ENCODE measurements around the gene ELP5.
A peak's percentile ranks its signal among the peaks of the same experiment; 100 is the strongest.

ELP5 gene, protein sequence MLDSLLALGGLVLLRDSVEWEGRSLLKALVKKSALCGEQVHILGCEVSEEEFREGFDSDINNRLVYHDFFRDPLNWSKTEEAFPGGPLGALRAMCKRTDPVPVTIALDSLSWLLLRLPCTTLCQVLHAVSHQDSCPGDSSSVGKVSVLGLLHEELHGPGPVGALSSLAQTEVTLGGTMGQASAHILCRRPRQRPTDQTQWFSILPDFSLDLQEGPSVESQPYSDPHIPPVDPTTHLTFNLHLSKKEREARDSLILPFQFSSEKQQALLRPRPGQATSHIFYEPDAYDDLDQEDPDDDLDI

DNA sequence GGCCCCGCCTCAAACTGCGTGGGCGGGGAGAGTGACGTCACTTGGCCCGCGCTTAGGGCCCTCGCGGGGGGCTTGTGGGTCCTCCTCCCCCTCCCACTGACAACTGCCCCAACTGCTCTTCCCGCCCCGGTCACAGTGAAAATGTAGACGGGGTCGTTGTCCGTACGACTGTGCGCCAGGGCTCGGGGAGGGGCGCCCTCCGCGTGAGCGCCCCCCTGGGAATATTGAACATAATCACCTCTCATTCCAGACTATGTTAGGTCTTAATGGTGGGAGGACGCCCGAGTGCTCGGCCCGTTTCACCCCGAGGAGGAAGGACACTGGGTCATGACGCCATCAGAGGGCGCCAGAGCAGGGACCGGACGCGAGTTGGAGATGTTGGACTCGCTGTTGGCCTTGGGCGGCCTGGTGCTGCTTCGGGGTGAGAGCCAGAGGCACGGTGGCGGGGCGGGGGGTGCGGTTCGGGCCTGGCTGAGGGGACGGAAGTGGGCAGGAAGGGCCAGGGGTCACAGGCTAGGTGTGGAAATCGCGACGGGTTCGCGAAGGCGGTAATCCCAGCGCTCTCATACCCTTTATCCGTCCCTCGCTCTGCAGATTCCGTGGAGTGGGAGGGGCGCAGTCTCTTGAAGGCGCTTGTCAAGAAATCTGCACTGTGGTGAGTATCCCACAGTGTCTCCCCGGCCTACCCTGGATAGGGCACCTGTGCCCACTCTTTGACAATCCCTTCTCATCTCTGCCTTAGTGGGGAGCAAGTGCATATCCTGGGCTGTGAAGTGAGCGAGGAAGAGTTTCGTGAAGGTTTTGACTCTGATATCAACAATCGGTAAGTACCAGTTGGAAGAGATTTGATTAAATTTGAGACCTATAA lies at the start of gene ELP5:
Gene ELP5 (plus strand): TSS at position 40 of the 868 bp plus-strand sequence. CDS start 336 bp downstream, at position 376.
- peak; percentile 72 for DNase-seq

DNA sequence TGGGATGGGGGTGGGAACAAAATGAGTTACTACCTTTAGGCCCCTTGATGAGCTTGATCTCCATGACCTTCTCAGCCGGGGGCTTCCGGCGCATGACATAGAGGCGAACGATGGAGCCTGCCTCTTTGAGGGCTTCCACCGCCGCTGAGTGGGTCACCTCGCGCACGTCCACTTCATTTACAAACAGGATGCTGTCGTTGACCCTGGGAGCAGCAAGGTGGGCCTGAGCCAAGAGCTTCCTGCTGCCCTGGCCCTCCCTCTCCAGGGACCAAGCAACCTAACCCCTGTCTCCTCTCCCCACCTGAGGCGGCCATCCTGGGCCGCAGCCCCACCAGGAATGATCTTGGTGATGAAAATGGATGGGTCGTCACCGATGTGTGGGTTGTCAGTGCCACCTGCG lies 48.6 kb upstream of the ELP5 start:
- no peak for DNase-seq

DNA sequence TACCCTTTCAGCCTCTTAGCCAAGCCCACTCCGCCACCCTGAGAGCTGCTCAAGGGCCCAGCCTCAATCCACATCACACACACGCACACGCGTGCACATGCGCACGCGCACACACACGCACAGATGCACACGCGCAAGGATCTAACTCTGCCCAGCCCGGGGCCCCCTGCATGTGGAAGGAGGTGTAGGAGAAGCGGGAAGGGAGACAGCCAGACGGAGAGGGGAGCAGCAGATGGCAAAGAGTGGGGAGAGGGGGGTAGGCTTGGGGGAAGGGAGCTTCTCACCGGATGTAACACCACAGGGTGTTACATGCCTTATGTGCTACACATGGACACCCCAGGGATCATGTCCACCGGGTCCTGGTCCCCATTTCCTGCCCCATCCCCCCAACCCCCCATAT lies 47.7 kb upstream of the ELP5 start:
- no peak for DNase-seq

DNA sequence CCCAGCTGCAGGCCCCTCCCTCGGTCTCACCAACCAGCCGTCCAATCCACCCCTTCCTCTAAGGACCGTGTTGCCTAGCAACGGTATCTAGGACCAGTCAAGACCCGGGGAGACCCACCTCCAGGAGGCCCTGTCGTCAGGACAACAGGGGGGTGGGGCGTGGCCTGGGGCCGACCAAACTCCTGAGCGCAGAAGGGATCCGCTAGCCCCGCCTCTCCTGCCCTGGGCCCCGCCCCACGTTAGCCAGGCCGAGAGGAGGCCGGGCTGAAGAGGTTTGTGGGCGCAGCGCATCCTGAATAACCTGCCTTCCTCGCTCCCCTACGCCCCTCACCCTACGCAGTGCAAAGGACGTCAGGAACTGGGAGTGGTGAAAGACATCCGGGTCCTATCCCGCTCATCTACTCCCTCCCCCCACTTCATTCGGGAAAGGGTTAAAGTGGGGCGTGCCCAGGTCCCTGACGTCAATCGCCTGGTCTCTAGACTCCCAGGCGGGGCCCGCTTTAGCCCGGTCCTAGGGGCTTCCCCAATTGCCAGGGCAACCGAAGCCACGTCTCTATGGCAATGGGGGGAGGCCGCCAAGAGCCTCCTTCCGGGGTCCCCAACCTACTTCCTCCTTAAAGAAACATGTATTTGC lies 47.1 kb upstream of the ELP5 start:
- peak; percentile 49 for DNase-seq

DNA sequence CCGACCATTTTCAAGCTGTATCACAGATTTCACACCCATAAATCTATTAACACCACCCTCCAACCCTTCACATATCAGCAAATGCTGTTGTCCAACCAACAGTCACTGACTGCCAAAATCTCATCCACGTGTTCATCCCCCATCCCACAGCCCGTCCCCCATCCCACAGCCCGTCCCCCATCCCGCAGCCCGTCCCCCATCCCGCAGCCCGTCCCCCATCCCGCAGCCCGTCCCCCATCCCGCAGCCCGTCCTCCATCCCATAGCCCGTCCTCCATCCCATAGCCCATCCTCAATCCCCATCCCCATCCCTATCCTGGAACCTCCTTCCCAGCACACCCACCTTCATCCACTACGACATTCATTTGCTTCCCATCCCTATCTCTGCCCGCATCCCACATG lies 46.5 kb upstream of the ELP5 start:
- no peak for DNase-seq

DNA sequence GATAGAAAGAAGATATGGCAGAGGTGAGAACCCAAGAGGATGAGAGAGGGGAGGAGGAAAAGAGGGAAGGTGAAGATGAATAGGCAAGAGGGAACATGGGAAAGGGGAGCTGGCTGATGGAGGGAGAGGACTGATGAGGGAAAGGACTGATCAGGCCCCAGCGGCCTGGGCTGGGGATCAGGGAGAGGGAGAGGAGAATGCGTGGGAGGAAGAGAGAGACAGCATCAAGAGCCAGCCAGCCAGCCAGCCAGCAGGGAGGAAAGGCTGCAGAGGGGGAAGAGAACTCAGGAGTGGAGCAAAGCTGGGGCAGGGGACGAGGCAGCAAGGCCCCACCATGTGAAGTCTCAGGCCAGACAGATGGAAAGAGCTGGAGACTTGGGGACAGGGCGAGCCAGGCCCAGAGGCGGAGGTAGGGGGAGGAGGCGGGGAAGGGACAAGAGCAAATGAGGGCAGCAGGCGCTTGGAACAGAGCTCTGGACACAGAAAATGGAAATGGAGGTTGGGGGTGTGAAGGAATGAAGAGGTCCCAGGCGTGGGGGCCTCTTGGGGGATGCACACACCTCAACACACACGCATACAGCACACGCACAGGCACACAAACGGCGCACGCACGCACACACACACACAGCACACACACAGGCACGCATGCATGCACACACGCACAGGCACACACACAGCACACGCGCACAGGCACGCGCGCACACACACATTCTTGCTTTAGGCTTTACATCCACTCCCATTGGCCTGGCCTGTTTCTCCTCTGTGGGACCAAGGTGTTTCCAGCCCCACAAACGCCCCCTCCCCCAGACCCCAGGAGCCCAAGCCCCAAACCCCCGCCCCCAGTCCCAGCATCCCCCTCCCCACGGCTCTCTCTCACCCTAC lies 44.7 kb upstream of the ELP5 start:
- no peak for DNase-seq

DNA sequence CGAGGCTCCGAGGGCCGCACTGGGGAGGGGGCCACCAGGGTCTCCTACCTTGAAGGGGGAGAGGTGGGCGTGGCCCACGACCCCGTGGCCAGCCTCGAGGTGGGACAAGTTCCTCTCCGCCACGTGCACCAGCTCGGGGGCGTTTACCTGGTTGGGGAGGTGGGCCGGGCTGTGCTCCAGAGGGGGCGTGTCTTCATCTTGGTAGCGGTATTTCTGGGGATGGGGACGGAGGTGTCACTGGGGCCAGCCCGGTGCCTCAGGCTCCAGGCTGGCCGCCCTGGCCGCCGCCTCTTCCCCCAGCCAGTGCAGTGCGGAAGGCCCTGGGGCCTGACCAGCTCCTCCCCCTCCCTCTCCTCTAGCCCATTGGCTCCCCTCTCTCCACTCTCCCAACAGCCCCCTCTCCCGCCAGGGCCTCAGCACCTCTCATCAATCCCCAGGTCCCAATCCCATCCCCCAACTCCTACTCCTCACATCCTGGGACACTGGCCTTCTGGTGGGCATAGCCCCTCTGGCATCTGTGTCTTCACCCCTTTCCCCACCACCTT lies 43.9 kb upstream of the ELP5 start:
- no peak for DNase-seq

DNA sequence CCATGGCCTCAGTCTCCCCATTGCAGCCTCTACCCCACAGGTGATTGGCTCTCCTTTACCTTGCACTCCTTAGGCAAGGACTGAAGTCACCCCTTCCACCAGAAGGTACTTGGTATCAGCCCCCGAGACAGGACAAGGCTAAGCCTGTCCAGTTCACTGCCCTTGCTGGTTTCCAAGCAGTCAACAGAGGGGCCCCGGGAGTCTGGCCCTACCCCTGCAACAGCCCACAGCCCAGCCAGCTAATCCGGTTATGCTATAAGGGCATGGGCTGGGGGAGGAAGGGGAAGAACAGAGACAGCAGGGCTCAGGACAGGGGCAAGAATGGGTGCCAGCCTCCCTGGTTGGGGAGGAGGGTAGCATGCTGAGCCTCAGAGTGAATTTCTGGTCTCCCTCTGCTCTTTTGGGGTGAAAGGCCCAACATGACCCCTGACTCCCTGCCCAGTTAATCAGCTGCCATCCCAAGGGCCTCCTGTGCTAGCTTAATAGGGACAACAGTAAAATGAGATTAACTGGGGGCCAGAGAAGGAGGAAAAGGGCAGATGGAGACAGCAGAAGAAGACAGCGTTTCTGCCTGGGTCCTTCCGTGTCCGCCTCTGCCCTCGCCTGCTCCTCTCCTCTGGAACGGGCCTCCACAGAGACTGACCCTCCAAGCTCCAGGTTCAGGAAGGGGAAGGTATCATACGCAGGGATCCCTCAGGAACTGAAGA lies 43.1 kb upstream of the ELP5 start:
- DNase-seq, result no peak

DNA sequence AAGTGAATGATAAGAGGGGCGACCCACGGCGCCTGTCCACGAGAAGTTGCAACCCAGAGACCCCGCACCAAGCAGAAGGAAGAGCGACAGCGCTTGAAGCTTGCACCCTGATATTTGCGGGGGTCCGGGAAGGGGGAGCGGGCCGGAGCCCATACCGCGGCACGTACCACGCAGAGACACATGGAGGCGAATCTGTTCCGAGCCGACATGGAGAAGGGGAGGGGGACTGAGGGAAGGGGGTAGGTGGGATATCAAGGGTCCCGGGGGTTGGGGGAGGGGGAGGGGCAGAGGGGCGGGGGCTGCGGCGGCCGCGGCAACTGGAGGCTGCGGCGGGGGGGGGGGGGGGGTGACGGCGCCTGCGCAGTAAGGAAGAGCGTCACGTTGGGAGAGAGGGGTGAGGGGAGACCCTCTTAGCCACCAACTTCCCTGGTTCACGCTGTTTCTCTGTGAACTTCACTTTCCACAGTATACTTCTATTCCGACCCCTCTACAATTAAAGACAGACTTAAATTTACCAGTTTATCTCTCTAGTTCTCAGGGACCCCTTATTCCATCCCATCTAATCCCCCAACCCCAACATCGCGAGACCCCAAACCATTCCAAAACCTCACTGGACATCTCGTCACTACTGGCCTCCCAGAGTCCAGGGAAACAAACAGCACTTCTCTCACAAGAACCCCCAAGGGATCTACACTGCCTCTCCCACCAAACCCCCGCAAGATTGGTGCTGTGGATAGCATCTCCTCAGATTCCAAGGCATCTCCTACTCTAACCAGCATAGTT lies 40.3 kb upstream of the ELP5 start:
- no peak for DNase-seq

DNA sequence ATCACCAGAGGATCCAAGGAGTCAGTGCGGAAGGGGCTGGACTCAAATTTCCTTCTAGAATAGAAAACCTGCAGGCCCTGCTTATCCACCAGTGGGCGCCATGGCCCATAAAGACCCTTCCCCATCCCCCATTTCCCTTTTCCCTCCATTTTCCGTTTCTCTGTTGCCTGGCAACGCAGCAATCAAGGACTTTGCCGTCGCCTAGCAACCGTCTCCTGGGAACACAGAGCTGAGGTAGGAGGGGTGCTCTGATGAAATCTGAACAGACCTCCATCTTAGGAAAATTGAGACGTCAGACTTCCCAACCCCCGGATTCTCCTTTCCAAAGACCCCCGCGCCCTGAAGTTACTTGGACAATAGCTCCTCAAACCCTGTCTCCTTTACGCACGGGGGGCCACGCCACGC lies 38.1 kb upstream of the ELP5 start:
- peak; percentile 76 for DNase-seq

DNA sequence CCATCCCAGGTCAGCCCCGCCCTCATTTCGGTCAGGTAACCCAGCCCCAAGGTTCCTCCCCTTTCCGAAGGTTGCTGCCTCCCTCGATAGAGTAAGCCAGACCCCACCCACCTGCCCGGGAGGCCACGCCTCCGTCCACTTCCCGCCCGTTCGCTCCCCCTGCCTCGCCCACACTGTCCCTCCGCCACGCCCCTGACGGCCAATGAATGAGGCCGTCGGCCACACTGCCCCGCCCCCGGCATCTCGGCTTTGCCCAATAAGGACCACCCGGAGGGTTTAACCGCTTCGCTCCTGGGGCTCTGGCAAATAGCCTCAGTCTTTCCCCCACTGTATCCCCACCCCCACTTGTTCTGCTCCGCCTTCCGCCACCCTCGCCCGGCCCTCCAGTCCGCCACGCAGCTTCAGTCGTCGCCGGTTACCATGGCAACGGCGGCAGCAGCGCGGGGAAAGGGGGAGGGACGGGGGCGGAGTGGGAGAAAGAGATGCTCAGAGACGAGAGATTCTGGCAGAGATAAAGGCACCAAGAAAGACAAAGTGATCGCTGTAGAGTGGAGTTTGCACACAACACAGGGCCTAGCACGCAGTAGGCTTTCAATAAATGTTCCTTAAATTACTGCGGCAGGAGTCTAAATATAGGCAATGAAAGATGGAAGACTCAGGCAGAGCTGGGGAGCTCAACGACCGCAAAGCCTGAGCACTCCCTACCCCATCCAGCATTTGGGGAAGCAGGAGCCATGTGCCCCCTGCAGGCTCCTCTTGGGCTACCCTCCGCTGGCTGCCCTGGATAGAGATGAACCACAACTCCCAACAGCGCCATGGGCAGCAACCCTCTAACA lies 37.5 kb upstream of the ELP5 start:
- peak; percentile 95 for DNase-seq

DNA sequence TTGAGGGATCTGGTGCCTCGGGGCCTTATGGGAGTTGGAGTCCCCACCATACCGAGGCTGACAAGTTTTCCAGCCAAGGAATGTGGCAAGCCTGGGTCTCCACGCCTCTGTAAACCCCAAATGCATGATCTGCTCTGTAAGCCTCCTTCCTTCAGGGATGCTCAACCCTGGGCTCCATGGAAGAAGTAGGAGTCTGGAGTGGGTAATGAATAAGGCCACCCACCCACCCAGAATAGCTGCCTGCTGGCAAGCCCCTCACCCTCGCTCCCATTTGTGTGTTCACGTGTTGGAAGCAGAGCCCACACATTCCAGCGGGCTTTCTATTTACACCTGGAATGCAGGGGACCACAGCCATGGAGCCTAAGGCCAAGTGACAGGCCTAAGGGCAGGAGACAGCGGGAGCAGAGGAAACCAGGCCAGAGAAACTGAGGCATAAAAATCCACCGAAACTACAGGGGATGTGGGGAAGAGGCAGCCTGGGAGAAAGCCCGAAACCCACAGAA lies 36.8 kb upstream of the ELP5 start:
- no peak for DNase-seq

DNA sequence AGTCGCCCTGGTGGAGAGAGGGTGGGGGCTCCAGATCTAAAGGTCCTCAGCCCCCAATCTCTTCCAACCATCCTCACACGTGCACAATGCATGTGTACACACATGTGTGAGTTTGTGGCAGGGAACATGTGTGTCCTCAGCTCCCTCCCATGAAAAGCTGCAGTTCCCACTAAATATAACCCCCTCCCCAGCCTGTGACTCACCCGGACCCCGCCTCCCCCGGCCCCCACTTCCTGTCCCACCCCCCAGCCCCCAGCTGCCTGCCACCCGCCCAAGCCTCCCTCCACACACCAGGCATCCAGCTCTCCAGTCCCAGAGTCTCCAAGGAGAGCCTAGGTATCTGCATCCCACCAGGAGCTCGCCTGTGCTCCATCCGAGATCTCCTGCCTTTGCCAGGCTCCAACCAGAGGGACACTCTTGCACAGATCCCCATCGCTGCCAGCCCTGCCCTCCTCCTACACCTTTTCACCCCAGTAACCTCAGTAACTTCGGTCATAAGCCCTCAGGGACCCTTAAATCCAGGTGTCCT lies 36.3 kb upstream of the ELP5 start:
- no peak for DNase-seq

DNA sequence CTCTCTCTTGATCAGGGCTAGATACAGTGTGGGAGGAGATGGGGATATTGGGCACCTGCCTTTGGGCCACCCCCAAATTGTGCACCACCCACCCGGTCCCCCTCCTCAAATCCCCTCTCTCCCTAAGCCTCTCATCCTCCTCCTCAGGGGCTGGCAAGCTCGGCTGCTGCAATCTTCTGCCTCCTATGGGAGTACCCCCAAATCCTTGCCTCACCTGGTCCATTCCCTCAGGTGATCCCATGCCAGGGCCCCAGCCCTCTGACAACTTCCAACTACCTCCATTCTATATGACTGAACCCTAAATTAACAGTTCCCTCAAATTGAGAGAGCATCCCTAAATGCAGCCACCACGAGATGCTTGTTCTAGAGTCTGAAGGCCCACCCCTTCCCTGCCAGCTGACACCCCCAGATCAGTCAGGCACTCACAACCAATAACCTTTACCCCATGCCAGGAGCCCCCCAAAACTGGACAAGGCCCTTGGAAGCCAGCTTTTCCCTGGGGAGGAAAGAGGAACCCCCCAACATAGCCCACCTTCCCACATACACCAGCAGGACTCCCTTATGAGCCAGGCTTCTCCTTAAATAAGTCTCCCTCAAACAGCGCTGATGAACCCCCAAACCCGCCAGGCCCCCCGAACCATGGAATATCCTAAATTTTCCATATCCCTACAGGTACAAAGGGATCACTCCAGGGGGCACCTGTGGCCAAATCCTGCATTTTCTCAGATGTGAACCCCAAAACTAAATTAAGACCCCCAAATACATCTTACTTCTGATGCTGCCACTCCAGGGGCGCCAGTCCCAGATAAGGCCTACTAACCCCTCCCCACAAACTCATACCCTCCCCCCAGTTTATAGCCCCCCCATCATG lies 35.5 kb upstream of the ELP5 start:
- no peak for DNase-seq

DNA sequence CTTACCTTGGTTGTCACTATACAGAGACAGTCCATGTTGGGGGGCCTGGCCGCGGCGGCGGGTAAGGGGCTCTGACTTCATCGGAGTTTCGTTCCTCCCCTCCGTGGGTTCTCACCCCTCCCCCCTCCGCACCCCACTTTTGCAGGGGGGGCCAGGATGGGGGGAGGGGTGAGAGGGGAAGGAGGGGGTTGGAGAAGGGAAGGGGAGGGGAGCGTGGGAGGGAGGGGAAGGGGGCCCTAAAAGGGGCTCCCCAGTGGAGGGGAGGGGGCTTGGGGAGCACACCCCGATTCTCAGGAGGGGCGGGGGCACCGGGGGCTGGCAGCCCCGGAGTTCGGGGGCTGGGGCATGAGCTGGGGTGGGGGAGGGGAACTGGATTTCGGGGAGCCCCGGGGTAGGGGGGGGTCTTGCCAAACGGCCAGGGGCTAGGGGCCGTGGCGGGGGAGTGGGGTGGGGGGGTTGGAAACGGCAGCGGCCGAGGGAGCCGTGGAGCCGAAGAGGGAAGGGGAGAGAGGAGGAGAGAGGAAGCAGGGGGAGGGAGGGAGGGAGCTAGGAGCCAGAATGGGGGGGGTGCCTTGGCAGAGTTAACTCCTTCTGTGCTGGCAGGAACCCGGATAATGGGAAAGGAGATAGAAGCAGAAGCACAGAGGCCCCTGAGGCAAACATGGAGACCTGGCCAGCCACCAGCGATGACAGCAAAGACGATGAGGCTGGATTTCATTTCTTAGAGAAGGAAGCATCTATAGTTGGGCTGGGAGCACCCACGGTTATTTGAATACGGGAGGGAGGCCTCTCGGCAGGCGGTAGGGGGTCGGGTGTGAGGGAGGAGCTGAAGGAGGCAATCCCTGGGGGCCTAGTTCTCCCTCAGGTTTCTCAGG lies 34.7 kb upstream of the ELP5 start:
- DNase-seq, result no peak

DNA sequence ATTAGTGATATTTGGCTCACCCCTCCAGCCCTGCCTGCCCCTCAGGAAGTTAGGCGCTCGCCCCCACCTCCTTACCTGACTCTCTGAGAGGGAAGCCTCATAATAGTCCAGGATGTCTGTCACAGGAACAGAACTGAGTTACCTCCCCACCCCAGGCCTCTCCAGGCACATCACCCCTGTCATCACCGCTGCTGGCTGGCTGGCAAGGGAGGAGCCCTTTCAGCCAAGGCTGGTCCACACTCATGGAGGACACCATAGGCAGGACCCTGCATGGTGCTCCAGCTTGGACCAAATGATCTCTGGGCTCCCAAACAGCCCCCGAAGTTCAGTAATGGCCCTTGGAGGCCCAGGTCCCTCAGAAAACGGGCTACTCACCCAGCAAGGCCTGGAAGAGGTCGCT lies 33.8 kb upstream of the ELP5 start:
- no peak for DNase-seq

DNA sequence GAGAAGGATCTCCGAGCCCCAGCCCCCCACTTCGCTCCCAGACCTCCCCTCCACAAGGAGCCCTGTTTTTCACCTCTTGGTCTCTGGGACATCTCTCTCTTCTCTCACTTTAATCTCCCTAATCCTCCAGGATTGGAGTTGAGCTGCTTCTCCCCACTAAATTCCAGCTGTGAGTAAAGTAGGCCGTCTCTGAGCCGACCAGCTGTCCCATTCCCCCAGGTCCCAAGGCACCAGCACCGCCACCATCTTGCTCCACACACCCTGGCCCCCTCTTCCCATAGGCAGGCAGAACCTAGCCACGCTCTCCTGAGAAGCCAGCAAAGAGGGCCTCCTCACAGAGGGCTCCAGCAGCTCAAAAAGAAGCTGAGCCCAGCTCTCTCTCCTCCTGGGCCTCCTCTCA lies 33.3 kb upstream of the ELP5 start:
- no peak for DNase-seq
